ENCODE results near the gene CCDC73. TPM values are rescaled to one million over a fixed set of nuclear protein-coding genes. Genes with fewer than 3 reads are reported as not detected.

The CCDC73 gene
- total and polyA plus RNA-seq, 10 of the 15 experiments (the other 5 are each of a cell fraction or from before 2014, with no cell fraction given), result 0.05 to 0.57 (median 0.14) TPM

GRCh38 chr11:32583459-32584271, 210.8 kb downstream of the CCDC73 start, which contains the start of gene EIF3M (continued):
- TF ChIP-seq GATAD2B (conservative IDR thresholded peaks at IDR 0.05; ENCODE audit: low read depth) (peak; percentile 47; the same call in 1 of the 2 replicates), SMAD5 (IDR thresholded peaks at IDR 0.05; ENCODE audit: low read depth) (peak; percentile 83), ZNF24 (IDR thresholded peaks at IDR 0.05) (no peak), SREBF1 (IDR thresholded peaks at IDR 0.05; ENCODE audit: low read length) (peak; percentile 65), YY1 (IDR thresholded peaks at IDR 0.05; ENCODE audit: low read depth, low read length) (peak; percentile 64; the same call in 1 of the 2 replicates), TCF12 (IDR thresholded peaks at IDR 0.05; ENCODE audit: low read depth, low read length) (no peak), ZNF687 (IDR thresholded peaks at IDR 0.05) (peak; percentile 86; the same call in 1 of the 2 replicates), MXI1 (IDR thresholded peaks at IDR 0.05; ENCODE audit: low read depth, low read length) (peak; percentile 95), POLR2AphosphoS5 (IDR thresholded peaks at IDR 0.05; ENCODE audit: low read length) (peak; percentile 94), HDGF (IDR thresholded peaks at IDR 0.05) (peak; percentile 80), E2F4 (IDR thresholded peaks at IDR 0.05; ENCODE audit: low read depth, low read length) (peak; percentile 9; the same call in 1 of the 2 replicates), FOXM1 (IDR thresholded peaks at IDR 0.05; ENCODE audit: low read depth, low read length) (no peak), BACH1 (IDR thresholded peaks at IDR 0.05; ENCODE audit: borderline replicate concordance) (peak; percentile 62), POLR2AphosphoS2 (IDR thresholded peaks at IDR 0.05; ENCODE audit: low read depth, low read length) (peak; percentile 56; the same call in 1 of the 2 replicates), BHLHE40 (IDR thresholded peaks at IDR 0.05; ENCODE audit: borderline replicate concordance in 1 of 2, low read depth in 2 of 2, low read length in 1 of 2) (peak; percentile 28 to 65; a peak in 2 of 4 replicates), HCFC1 (IDR thresholded peaks at IDR 0.05; ENCODE audit: low read length) (peak; percentile 71; the same call in 1 of the 2 replicates), YBX1 (IDR thresholded peaks at IDR 0.05) (no peak), BRCA1 (IDR thresholded peaks at IDR 0.05; ENCODE audit: low read depth, low read length) (no peak), ZBTB33 (IDR thresholded peaks at IDR 0.05) (no peak), TBL1XR1 (IDR thresholded peaks at IDR 0.05; ENCODE audit: low read depth, low read length) (0 out of 2 replicates have a peak, but pooled peaks have one; percentile 59), TCF3 (IDR thresholded peaks at IDR 0.05; ENCODE audit: borderline replicate concordance, insufficient read depth, low read depth, low read length) (peak; percentile 25; the same call in 1 of the 2 replicates)
- TF ChIP-seq, protein P1, sequence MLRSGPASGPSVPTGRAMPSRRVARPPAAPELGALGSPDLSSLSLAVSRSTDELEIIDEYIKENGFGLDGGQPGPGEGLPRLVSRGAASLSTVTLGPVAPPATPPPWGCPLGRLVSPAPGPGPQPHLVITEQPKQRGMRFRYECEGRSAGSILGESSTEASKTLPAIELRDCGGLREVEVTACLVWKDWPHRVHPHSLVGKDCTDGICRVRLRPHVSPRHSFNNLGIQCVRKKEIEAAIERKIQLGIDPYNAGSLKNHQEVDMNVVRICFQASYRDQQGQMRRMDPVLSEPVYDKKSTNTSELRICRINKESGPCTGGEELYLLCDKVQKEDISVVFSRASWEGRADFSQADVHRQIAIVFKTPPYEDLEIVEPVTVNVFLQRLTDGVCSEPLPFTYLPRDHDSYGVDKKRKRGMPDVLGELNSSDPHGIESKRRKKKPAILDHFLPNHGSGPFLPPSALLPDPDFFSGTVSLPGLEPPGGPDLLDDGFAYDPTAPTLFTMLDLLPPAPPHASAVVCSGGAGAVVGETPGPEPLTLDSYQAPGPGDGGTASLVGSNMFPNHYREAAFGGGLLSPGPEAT (IDR thresholded peaks at IDR 0.05; ENCODE audit: low read depth), result 0 out of 2 replicates have a peak, but pooled peaks have one; percentile 11

Data from GM12878 (cell line).